ENCODE measurements around the gene KDM5C. TPM values are rescaled to one million over a fixed set of nuclear protein-coding genes. Genes with fewer than 3 reads are reported as not detected.

KDM5C gene
- total RNA-seq, 2 experiments from 2014 or later, result 236 to 237 TPM

GRCh38 chrX:53194308-53194707, 30.7 kb downstream of the KDM5C start:
- Histone ChIP-seq H3K36me3 (ENCODE audit: insufficient read depth, low read length) (peaks cover 68% of the 10 kb centered on the region), H3K27ac (ENCODE audit: low read depth in 1 of 2, low read length in 2 of 2) (no peak overlapping the region), H3K27me3 (ENCODE audit: control insufficient read depth in 1 of 2, insufficient read depth in 2 of 2, low read length in 2 of 2) (no peaks in the 10 kb centered on the region), H3K9me3 (ENCODE audit: control insufficient read depth in 1 of 2, insufficient read depth in 1 of 2, low read length in 2 of 2) (no peaks in the 10 kb centered on the region), H3K4me3 (ENCODE audit: low read length) (no peak overlapping the region), H3K4me1 (ENCODE audit: insufficient read depth, low read length) (no peaks in the 10 kb centered on the region)
- ChIA-PET CTCF (no interaction called here), POLR2A (no interaction called here)
- no peak for TF ChIP-seq CTCF (IDR thresholded peaks at IDR 0.05)
- DNase-seq (no peak), ATAC-seq (ENCODE audit: poor library complexity) (no peak)
- peaks cover 55% of the 10 kb centered on the region for H3K36me3 Mint-ChIP-seq (ENCODE audit: low read depth)
- H3K27ac Mint-ChIP-seq, result no peak overlapping the region
- no peaks in the 10 kb centered on the region for H3K27me3 Mint-ChIP-seq
- H3K4me1 Mint-ChIP-seq (ENCODE audit: low read depth), result no peaks in the 10 kb centered on the region
- H3K4me3 Mint-ChIP-seq, result no peak overlapping the region
- H3K9me3 Mint-ChIP-seq, result no peaks in the 10 kb centered on the region
- intact Hi-C loops (cut with DNase I, micrococcal nuclease), result loop anchor here in 1 of 2 experiments (5.0 to 10.0 kb wide), 2 partner anchors 33 to 90 kb away; partner anchors contain the start of gene KDM5C

GRCh38 chrX:53193093-53193492, 31.9 kb downstream of the KDM5C start:
- POLR2A ChIA-PET, result no interaction called here

GRCh38 chrX:53190363-53190960, 34.5 kb downstream of the KDM5C start:
- Mint-ChIP-seq H3K27ac (peak overlapping the region; percentile 42), H3K36me3 (ENCODE audit: low read depth) (peaks cover 22% of the 10 kb centered on the region), H3K27me3 (no peaks in the 10 kb centered on the region), H3K4me3 (no peak overlapping the region), H3K4me1 (ENCODE audit: low read depth) (no peaks in the 10 kb centered on the region), H3K9me3 (no peaks in the 10 kb centered on the region)
- ChIA-PET POLR2A (interaction anchor here (1.3 to 1.5 kb wide), 2 partner anchors 11 to 35 kb away, joined by 3 to 5 read pairs; no protein-coding TSS in a partner anchor), CTCF (interaction anchor here (2.0 kb wide), 1 partner anchor 10 kb away, joined by 6 read pairs; no protein-coding TSS in a partner anchor)
- ATAC-seq (ENCODE audit: poor library complexity), result peak; percentile 28
- H3K27ac ChIP-seq (ENCODE audit: low read depth in 1 of 2, low read length in 2 of 2), result no peak overlapping the region
- intact Hi-C loops (cut with DNase I, micrococcal nuclease), result loop anchor here in 1 of 2 experiments (5.0 to 10.0 kb wide), 2 partner anchors 37 to 86 kb away; partner anchors contain the start of gene KDM5C
- peaks cover 30% of the 10 kb centered on the region for H3K36me3 ChIP-seq (ENCODE audit: insufficient read depth, low read length)
- H3K4me1 ChIP-seq (ENCODE audit: insufficient read depth, low read length), result no peaks in the 10 kb centered on the region
- no peaks in the 10 kb centered on the region for H3K9me3 ChIP-seq (ENCODE audit: control insufficient read depth in 1 of 2, insufficient read depth in 1 of 2, low read length in 2 of 2)
- no peaks in the 10 kb centered on the region for H3K27me3 ChIP-seq (ENCODE audit: control insufficient read depth in 1 of 2, insufficient read depth in 2 of 2, low read length in 2 of 2)
- DNase-seq, result no peak
- TF ChIP-seq CTCF (IDR thresholded peaks at IDR 0.05), result no peak
- H3K4me3 ChIP-seq (ENCODE audit: low read length), result no peak overlapping the region

More at GRCh38 chrX:53193093-53193492, 31.9 kb downstream of the KDM5C start:
- ATAC-seq (ENCODE audit: poor library complexity), result no peak
- H3K4me3 Mint-ChIP-seq, result no peak overlapping the region
- DNase-seq, result no peak
- Histone ChIP-seq H3K4me3 (ENCODE audit: low read length) (no peak overlapping the region), H3K27ac (ENCODE audit: low read depth in 1 of 2, low read length in 2 of 2) (no peak overlapping the region), H3K4me1 (ENCODE audit: insufficient read depth, low read length) (no peaks in the 10 kb centered on the region), H3K9me3 (ENCODE audit: control insufficient read depth in 1 of 2, insufficient read depth in 1 of 2, low read length in 2 of 2) (no peaks in the 10 kb centered on the region), H3K27me3 (ENCODE audit: control insufficient read depth in 1 of 2, insufficient read depth in 2 of 2, low read length in 2 of 2) (no peaks in the 10 kb centered on the region), H3K36me3 (ENCODE audit: insufficient read depth, low read length) (peaks cover 56% of the 10 kb centered on the region)
- peaks cover 42% of the 10 kb centered on the region for H3K36me3 Mint-ChIP-seq (ENCODE audit: low read depth)
- H3K27ac Mint-ChIP-seq, result no peak overlapping the region
- CTCF ChIA-PET, result no interaction called here
- no peaks in the 10 kb centered on the region for H3K27me3 Mint-ChIP-seq
- H3K9me3 Mint-ChIP-seq, result no peaks in the 10 kb centered on the region
- no peaks in the 10 kb centered on the region for H3K4me1 Mint-ChIP-seq (ENCODE audit: low read depth)
- no peak for TF ChIP-seq CTCF (IDR thresholded peaks at IDR 0.05)
- intact Hi-C loops (cut with DNase I, micrococcal nuclease), result loop anchor here in 1 of 2 experiments (5.0 to 10.0 kb wide), 2 partner anchors 34 to 88 kb away; partner anchors contain the start of gene KDM5C

All from CD4-positive, alpha-beta T cell (primary cell).